HEK293 (cell line): Measurements from ENCODE around the gene HSPB2.

Experiments used
- CTCF ChIA-PET: fragments of 350-600 bp; formaldehyde crosslinking; extraction: SDS; loops from one replicate; lab custom pipeline; 2021; ENCODE audit warnings: antibody characterized with exemption; lab: Yijun Ruan, JAX
- POLR2A ChIA-PET: fragments of 300-600 bp; formaldehyde crosslinking; extraction: SDS; loops from one replicate; lab custom pipeline; 2020; ENCODE audit warnings: antibody characterized with exemption, inconsistent platforms; lab: Yijun Ruan, JAX
- H3K27ac ChIP-seq: fragments of 200-500 bp; sonication (Bioruptor generic); 2 replicates; pipeline ENCODE4 v1.5.1; 2014; ENCODE audit warnings: low read depth, low read length, control low read depth, inconsistent platforms; ENCODE audit errors: extremely low read depth
- H3K36me3 ChIP-seq, 2 experiments: fragments of 200-500 bp in 1 of 2; sonication (Bioruptor generic) in 1 of 2; 1 replicate in 1 of 2; 2 replicates in 1 of 2; pipeline ENCODE4 v1.5.1; 2014 to 2017; ENCODE audit warnings: inconsistent platforms in 2 of 2, low read length in 2 of 2; ENCODE audit not compliant: control insufficient read depth in 2 of 2, insufficient read depth in 1 of 2
- H3K4me1 ChIP-seq: fragments of 200-500 bp; sonication (Bioruptor generic); 2 replicates; pipeline ENCODE4 v1.5.1; 2014; ENCODE audit warnings: mild to moderate bottlenecking, low read length, inconsistent platforms; ENCODE audit not compliant: control insufficient read depth, insufficient read depth
- H3K4me3 ChIP-seq: 2 replicates; pipeline ENCODE4 v1.5.1; 2011; ENCODE audit warnings: low read depth, mild to moderate bottlenecking, control low read depth, low read length, moderate library complexity
- H3K9me3 ChIP-seq: fragments of 200-500 bp; sonication (Bioruptor generic); 2 replicates; pipeline ENCODE4 v1.5.1; 2014; ENCODE audit warnings: low read depth, low read length, inconsistent platforms; ENCODE audit not compliant: control insufficient read depth, insufficient read depth
- EGR2 ChIP-seq: fragments of 450-650 bp; formaldehyde crosslinking; IDR thresholded peaks from 2 replicates; pipeline ENCODE4 v1.5.1; 2016; ENCODE audit warnings: low read depth, missing biosample characterization, missing genetic modification characterization
- GLI4 ChIP-seq: fragments of 450-650 bp; formaldehyde crosslinking; IDR thresholded peaks from 2 replicates; pipeline ENCODE4 v1.5.1; 2016; ENCODE audit warnings: missing biosample characterization, missing genetic modification characterization
- KLF10 ChIP-seq: fragments of 450-650 bp; IDR thresholded peaks from 2 replicates; pipeline ENCODE4 v1.5.1; 2018; ENCODE audit warnings: missing biosample characterization, mild to moderate bottlenecking, missing genetic modification characterization
- KLF16 ChIP-seq: fragments of 450-650 bp; formaldehyde crosslinking; IDR thresholded peaks from 2 replicates; pipeline ENCODE4 v1.5.1; 2017; ENCODE audit warnings: missing biosample characterization, missing genetic modification characterization
- OSR2 ChIP-seq: fragments of 450-650 bp; formaldehyde crosslinking; IDR thresholded peaks from 2 replicates; pipeline ENCODE4 v1.5.1; 2016; ENCODE audit warnings: missing biosample characterization, missing genetic modification characterization
- REPIN1 ChIP-seq: fragments of 450-650 bp; formaldehyde crosslinking; IDR thresholded peaks from 2 replicates; pipeline ENCODE4 v1.5.1; 2017; ENCODE audit warnings: missing biosample characterization, missing genetic modification characterization, low read depth
- ZIC2 ChIP-seq: fragments of 450-650 bp; formaldehyde crosslinking; IDR thresholded peaks from 2 replicates; pipeline ENCODE4 v1.5.1; 2016; ENCODE audit warnings: missing biosample characterization, missing genetic modification characterization
- ZNF138 ChIP-seq: fragments of 450-650 bp; formaldehyde crosslinking; IDR thresholded peaks from 2 replicates; pipeline ENCODE4 v1.5.1; 2016; ENCODE audit warnings: missing biosample characterization, missing genetic modification characterization, borderline replicate concordance
- ZNF214 ChIP-seq: fragments of 450-650 bp; formaldehyde crosslinking; IDR thresholded peaks from 2 replicates; pipeline ENCODE4 v1.5.1; 2017; ENCODE audit warnings: missing biosample characterization, mild to moderate bottlenecking, missing genetic modification characterization, borderline replicate concordance
- ZNF239 ChIP-seq: fragments of 450-650 bp; formaldehyde crosslinking; IDR thresholded peaks from 2 replicates; pipeline ENCODE4 v1.5.1; 2016; ENCODE audit warnings: missing biosample characterization, missing genetic modification characterization
- ZNF248 ChIP-seq: fragments of 450-650 bp; formaldehyde crosslinking; IDR thresholded peaks from 2 replicates; pipeline ENCODE4 v1.5.1; 2017; ENCODE audit warnings: missing biosample characterization, missing genetic modification characterization
- ZNF266 ChIP-seq: fragments of 450-650 bp; formaldehyde crosslinking; IDR thresholded peaks from 2 replicates; pipeline ENCODE4 v1.5.1; 2016; ENCODE audit warnings: missing biosample characterization, missing genetic modification characterization, low read depth
- ZNF335 ChIP-seq: fragments of 450-650 bp; formaldehyde crosslinking; conservative IDR thresholded peaks from 2 replicates; pipeline ENCODE4 v1.5.1; 2016; ENCODE audit warnings: missing biosample characterization, missing genetic modification characterization
- ZNF544 ChIP-seq: fragments of 450-650 bp; formaldehyde crosslinking; IDR thresholded peaks from 2 replicates; pipeline ENCODE4 v1.5.0; 2017; ENCODE audit warnings: missing biosample characterization, missing genetic modification characterization
- ZNF571 ChIP-seq: fragments of 450-650 bp; formaldehyde crosslinking; IDR thresholded peaks from 2 replicates; pipeline ENCODE4 v1.5.0; 2017; ENCODE audit warnings: missing biosample characterization, missing genetic modification characterization
- ZNF610 ChIP-seq: fragments of 450-650 bp; formaldehyde crosslinking; IDR thresholded peaks from 2 replicates; pipeline ENCODE4 v1.5.1; 2016; ENCODE audit warnings: missing biosample characterization, missing genetic modification characterization, borderline replicate concordance
- ZNF624 ChIP-seq: fragments of 450-650 bp; formaldehyde crosslinking; IDR thresholded peaks from 2 replicates; pipeline ENCODE4 v1.5.1; 2017; ENCODE audit warnings: missing biosample characterization, missing genetic modification characterization
- ZNF629 ChIP-seq: fragments of 450-650 bp; formaldehyde crosslinking; IDR thresholded peaks from 2 replicates; pipeline ENCODE4 v1.5.1; 2017; ENCODE audit warnings: missing biosample characterization, missing genetic modification characterization
- ZNF654 ChIP-seq: fragments of 450-650 bp; formaldehyde crosslinking; IDR thresholded peaks from 2 replicates; pipeline ENCODE4 v1.5.1; 2016; ENCODE audit warnings: low read depth, missing biosample characterization, missing genetic modification characterization
- ZNF664 ChIP-seq: fragments of 450-650 bp; formaldehyde crosslinking; IDR thresholded peaks from 2 replicates; pipeline ENCODE4 v1.5.1; 2016; ENCODE audit warnings: missing biosample characterization, missing genetic modification characterization
- ZNF677 ChIP-seq: fragments of 450-650 bp; IDR thresholded peaks from 2 replicates; pipeline ENCODE4 v1.5.0; 2018; ENCODE audit warnings: missing biosample characterization, mild to moderate bottlenecking, missing genetic modification characterization, moderate library complexity
- ZNF837 ChIP-seq: fragments of 450-650 bp; formaldehyde crosslinking; IDR thresholded peaks from 2 replicates; pipeline ENCODE4 v1.5.1; 2016; ENCODE audit warnings: missing biosample characterization, missing genetic modification characterization
- TF ChIP-seq, protein P1 (sequence below): fragments of 450-650 bp; formaldehyde crosslinking; IDR thresholded peaks from 2 replicates; pipeline ENCODE4 v1.5.1; 2016; ENCODE audit warnings: missing biosample characterization, missing genetic modification characterization
- TF ChIP-seq, protein P2 (sequence below): fragments of 450-650 bp; formaldehyde crosslinking; IDR thresholded peaks from 2 replicates; pipeline ENCODE4 v1.5.1; 2016; ENCODE audit warnings: missing biosample characterization, missing genetic modification characterization, borderline replicate concordance

The HSPB2 gene

DNA sequence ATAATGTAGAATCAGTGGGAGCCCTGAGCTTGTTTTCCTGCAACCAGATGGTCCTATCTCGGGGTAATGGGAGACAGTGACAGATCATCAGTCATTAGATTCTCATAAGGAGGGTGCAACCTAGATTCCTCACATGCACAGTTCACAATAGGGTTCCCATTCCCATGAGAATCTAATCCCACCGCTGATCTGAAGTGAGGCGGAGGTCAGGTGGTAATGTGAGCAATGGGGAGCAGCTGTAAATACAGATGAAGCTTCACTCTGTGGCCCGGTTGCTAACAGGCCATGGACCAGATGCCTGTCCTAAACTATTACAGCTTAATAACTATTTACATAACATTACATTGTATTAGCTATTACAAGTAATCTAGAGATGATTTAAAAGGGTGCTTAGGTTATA is 41.6 kb downstream of the HSPB2 start:
- H3K27ac ChIP-seq, result no peak overlapping the region
- no peaks in the 10 kb centered on the region for H3K9me3 ChIP-seq
- no peaks in the 10 kb centered on the region for H3K4me1 ChIP-seq
- POLR2A ChIA-PET, result no interaction called here
- peak; percentile 98 for TF ChIP-seq ZNF610
- TF ChIP-seq, protein P1, sequence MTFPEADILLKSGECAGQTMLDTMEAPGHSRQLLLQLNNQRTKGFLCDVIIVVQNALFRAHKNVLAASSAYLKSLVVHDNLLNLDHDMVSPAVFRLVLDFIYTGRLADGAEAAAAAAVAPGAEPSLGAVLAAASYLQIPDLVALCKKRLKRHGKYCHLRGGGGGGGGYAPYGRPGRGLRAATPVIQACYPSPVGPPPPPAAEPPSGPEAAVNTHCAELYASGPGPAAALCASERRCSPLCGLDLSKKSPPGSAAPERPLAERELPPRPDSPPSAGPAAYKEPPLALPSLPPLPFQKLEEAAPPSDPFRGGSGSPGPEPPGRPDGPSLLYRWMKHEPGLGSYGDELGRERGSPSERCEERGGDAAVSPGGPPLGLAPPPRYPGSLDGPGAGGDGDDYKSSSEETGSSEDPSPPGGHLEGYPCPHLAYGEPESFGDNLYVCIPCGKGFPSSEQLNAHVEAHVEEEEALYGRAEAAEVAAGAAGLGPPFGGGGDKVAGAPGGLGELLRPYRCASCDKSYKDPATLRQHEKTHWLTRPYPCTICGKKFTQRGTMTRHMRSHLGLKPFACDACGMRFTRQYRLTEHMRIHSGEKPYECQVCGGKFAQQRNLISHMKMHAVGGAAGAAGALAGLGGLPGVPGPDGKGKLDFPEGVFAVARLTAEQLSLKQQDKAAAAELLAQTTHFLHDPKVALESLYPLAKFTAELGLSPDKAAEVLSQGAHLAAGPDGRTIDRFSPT (tag by site-specific recombination), result no peak
- no peak overlapping the region for H3K4me3 ChIP-seq
- no peaks in the 10 kb centered on the region for H3K36me3 ChIP-seq
- CTCF ChIA-PET, result no interaction called here

DNA sequence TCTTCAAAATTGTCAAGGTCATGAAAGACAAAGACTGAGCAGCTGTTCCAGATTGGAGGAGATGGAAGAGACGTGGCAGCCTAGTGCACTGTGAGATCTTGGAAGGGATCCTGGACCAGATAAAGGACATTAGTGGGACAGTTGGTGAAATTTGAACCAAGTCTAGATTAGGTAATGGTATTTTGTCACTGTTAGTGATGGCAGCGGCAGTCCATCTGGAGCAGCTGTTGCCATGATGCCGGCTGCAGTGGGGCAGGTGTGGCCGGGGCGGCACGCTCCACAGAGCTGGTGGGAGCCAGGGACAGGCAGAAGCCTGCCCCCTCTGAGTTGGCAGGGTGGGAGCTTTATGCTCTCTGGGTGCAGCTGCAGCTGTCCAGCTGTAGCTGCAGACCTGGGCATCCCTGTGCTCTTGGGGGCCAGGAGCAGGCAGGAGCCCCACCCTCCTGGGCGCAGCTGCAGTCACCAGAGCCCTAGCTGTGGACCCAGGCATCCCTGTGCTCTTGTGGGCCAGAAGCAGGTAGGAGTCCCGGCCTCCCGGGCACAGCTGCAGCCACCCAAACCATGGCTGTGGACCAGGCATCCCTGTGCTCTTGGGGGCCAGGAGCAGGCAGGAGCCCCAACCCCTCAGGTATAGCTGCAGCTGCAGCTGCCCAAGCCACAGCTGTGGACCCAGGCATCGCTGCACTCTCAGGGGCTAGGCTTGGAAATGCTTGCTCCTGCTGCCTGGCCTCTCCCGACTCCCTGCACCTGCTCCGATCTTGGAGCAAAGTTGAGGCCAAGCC is 45.3 kb downstream of the HSPB2 start:
- ChIA-PET CTCF (no interaction called here), POLR2A (no interaction called here)
- no peaks in the 10 kb centered on the region for H3K4me1 ChIP-seq
- no peaks in the 10 kb centered on the region for H3K36me3 ChIP-seq
- no peak for TF ChIP-seq ZNF544 (tag by site-specific recombination)
- TF ChIP-seq ZNF664 (tag by site-specific recombination), result no peak
- no peak for TF ChIP-seq KLF10 (tag by site-specific recombination)
- TF ChIP-seq ZNF248 (tag by site-specific recombination), result no peak
- no peak for TF ChIP-seq ZNF571 (tag by site-specific recombination)
- TF ChIP-seq KLF16 (tag by site-specific recombination), result no peak
- no peak for TF ChIP-seq ZIC2 (tag by site-specific recombination)
- TF ChIP-seq GLI4, result no peak
- no peak for TF ChIP-seq ZNF624
- no peak for TF ChIP-seq ZNF266 (tag by site-specific recombination)
- no peak overlapping the region for H3K4me3 ChIP-seq
- H3K9me3 ChIP-seq, result no peaks in the 10 kb centered on the region
- H3K27ac ChIP-seq, result no peak overlapping the region

DNA sequence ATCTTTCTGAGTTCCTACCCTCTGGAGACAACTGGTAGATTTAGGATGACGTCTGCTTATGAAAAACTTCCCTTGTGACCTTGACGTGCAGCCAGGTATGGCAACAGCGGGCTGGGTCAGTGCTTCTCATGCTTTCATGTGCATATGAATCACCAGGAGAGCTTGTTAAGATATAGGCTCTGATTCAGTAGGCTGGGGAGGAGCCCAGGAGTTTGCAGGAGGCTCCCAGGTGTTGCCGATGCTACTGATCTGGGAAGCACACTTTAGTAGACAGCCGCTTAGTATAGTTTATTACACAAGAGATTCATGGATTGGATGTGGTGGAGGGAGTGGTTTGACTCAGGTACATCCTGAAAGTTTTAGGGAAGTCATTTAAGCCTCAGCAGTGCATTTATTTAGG is 48.4 kb downstream of the HSPB2 start:
- TF ChIP-seq OSR2 (tag by site-specific recombination), result peak; percentile 57
- no peak for TF ChIP-seq ZNF239 (tag by site-specific recombination)
- TF ChIP-seq ZNF677, result no peak
- ChIA-PET CTCF (interaction anchor here (1.2 to 1.5 kb wide), 4 partner anchors 17 to 29 kb away, joined by 3 to 4 read pairs (median 4); no protein-coding TSS in a partner anchor), POLR2A (no interaction called here)
- no peak overlapping the region for H3K27ac ChIP-seq
- no peaks in the 10 kb centered on the region for H3K9me3 ChIP-seq
- no peaks in the 10 kb centered on the region for H3K4me1 ChIP-seq
- no peaks in the 10 kb centered on the region for H3K36me3 ChIP-seq
- H3K4me3 ChIP-seq, result no peak overlapping the region

DNA sequence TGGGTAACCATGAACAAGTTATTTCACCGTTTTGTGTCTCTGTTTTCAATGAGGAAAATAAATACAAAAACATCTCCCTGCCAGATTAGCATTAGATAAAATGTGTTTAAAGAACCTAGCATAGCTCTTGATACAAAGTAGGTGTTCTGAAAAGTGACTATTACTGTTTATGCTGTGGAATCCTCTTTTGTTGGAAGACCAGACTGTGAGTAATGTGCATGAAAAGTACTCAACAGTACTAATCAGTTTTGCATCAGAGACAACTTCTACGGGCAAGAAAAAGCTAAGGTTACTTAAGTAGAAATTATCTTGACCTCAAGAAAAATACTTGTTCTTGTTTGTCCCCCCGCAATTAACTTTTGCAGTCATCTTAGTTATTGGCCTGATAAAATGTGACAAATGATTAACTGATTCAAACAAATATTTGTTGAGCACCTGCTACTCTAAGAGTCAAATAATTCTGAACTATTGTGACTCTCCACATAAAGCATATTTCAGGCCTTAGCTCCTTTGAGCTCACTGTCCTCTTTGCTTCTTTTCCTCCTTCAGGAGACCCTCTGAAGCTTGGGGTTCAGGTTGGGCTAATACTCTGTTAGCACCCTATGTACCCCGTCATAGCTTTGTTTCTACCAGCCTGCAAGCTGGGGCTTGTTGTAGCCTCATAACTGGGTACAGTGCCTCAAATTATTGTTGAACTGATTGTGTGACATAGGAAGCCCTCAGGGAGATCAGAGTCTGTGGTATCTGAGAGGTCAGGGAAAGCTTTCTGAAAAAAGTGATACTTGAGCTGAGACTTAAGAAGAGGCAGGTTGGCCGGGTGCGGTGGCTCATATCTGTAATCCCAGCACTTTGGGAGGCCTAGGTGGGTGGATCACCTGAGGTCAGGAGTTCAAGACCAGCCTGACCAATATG is 49.1 kb downstream of the HSPB2 start:
- Histone ChIP-seq H3K36me3 (no peaks in the 10 kb centered on the region), H3K27ac (no peak overlapping the region), H3K4me3 (no peak overlapping the region), H3K9me3 (no peaks in the 10 kb centered on the region), H3K4me1 (no peaks in the 10 kb centered on the region)
- CTCF ChIA-PET, result interaction anchor here (0.8 to 1.5 kb wide), 6 partner anchors 14 to 401 kb away, joined by 3 to 4 read pairs (median 4); no protein-coding TSS in a partner anchor
- POLR2A ChIA-PET, result no interaction called here
- TF ChIP-seq, protein P2, sequence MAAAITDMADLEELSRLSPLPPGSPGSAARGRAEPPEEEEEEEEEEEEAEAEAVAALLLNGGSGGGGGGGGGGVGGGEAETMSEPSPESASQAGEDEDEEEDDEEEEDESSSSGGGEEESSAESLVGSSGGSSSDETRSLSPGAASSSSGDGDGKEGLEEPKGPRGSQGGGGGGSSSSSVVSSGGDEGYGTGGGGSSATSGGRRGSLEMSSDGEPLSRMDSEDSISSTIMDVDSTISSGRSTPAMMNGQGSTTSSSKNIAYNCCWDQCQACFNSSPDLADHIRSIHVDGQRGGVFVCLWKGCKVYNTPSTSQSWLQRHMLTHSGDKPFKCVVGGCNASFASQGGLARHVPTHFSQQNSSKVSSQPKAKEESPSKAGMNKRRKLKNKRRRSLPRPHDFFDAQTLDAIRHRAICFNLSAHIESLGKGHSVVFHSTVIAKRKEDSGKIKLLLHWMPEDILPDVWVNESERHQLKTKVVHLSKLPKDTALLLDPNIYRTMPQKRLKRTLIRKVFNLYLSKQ (tag by site-specific recombination), result no peak
- TF ChIP-seq REPIN1 (tag by site-specific recombination) (no peak), ZNF214 (tag by site-specific recombination) (no peak), ZNF335 (no peak), EGR2 (no peak), ZNF837 (tag by site-specific recombination) (no peak), ZNF629 (tag by site-specific recombination) (no peak), ZNF654 (tag by site-specific recombination) (no peak), ZNF138 (tag by site-specific recombination) (no peak)
